NOMO-1 treated with dmso at 0.1 percent for 144 hours (cell line): ENCODE measurements around the gene MOB4.
A peak's percentile ranks its signal among the peaks of the same experiment; 100 is the strongest.
"Not testable (repeated sequence)": the region's sequence is repeated elsewhere in the genome, so short reads cannot be mapped to it uniquely, and the experiment has no call there.

Experiments used
- DNase-seq: peaks from one replicate; lab custom pipeline; 2025; ENCODE audit not compliant: unreplicated experiment; lab: John Stamatoyannopoulos, UW

MOB4 gene

GRCh38 chr2:197515739-197516392 is at the start of gene MOB4:
Gene MOB4 (plus strand): TSS chr2:197516066. CDS start chr2:197516087, 21 bp downstream.
- DNase-seq = peak; percentile 97

- DNase-seq = no peak
Measured at GRCh38 chr2:197472166-197472565, 43.7 kb upstream of the MOB4 start.

GRCh38 chr2:197477797-197478196 is 38.1 kb upstream of the MOB4 start:
- DNase-seq = no peak

- DNase-seq = no peak
Measured at GRCh38 chr2:197480165-197481036, 35.5 kb upstream of the MOB4 start.

- not testable (repeated sequence) for DNase-seq
Measured at GRCh38 chr2:197484248-197484647, 31.6 kb upstream of the MOB4 start.

- DNase-seq = no peak
Measured at GRCh38 chr2:197486175-197486574, 29.7 kb upstream of the MOB4 start.

GRCh38 chr2:197487385-197487784 is 28.5 kb upstream of the MOB4 start:
- DNase-seq = no peak

- DNase-seq = no peak
Measured at GRCh38 chr2:197495433-197496134, 20.3 kb upstream of the MOB4 start.

GRCh38 chr2:197496695-197497094 is 19.2 kb upstream of the MOB4 start:
- DNase-seq = no peak

- no peak for DNase-seq
Measured at GRCh38 chr2:197497326-197497725, 18.5 kb upstream of the MOB4 start.

GRCh38 chr2:197498235-197498936 is 17.5 kb upstream of the MOB4 start:
- DNase-seq = no peak

- peak; percentile 31 for DNase-seq
Measured at GRCh38 chr2:197498937-197499593, 16.8 kb upstream of the MOB4 start.

GRCh38 chr2:197499594-197500502 is 16.0 kb upstream of the MOB4 start, which contains the start of the genes HSPD1 and HSPE1:
Gene HSPD1 (minus strand): TSS chr2:197499840. CDS start chr2:197498848, 992 bp downstream.
Gene HSPE1 (plus strand): TSS chr2:197500379. CDS start chr2:197500437, 58 bp downstream.
- peak; percentile 99 for DNase-seq

GRCh38 chr2:197500503-197501131 is 15.2 kb upstream of the MOB4 start:
- DNase-seq = no peak

GRCh38 chr2:197502201-197502600 is 13.7 kb upstream of the MOB4 start:
- no peak for DNase-seq

- DNase-seq = no peak
Measured at GRCh38 chr2:197502685-197503084, 13.2 kb upstream of the MOB4 start.

GRCh38 chr2:197504000-197504399 is 11.9 kb upstream of the MOB4 start:
- no peak for DNase-seq

GRCh38 chr2:197504512-197504911 is 11.4 kb upstream of the MOB4 start:
- DNase-seq = no peak

- DNase-seq = no peak
Measured at GRCh38 chr2:197506658-197507057, 9.2 kb upstream of the MOB4 start.
